T-helper 1 cell (primary cell): ENCODE results near the gene TTC39B.
A peak's percentile ranks its signal among the peaks of the same experiment; 100 is the strongest.

ENCODE experiments used
- DNase-seq, 5 donors: peaks; one replicate each; pipeline ENCODE4 v3.0.0-alpha.2; 2012 to 2020

Gene TTC39B

DNA sequence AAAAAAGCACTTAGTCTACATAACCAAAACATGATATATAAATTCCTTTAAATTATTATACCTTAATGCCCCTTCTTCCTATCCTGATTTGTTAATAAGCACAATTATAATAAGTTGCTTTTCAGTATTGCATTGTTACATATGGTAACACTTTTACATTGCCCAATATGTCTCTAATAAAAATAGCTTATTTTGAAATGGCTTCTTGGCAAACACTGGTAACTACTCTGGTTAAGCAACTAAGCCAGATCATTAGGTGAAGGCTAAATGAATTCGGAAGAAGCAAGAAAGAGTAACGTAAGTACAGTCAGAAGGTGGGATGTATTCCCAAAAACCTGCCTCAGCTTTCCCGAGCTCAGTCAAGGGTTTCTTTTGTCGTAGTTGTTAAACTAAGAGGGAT, 85.3 kb downstream of the TTC39B start:
- DNase-seq: no peak

- DNase-seq: no peak
These were observed 86.2 kb downstream of the TTC39B start for GRCh38 chr9:15220658-15221318.

DNA sequence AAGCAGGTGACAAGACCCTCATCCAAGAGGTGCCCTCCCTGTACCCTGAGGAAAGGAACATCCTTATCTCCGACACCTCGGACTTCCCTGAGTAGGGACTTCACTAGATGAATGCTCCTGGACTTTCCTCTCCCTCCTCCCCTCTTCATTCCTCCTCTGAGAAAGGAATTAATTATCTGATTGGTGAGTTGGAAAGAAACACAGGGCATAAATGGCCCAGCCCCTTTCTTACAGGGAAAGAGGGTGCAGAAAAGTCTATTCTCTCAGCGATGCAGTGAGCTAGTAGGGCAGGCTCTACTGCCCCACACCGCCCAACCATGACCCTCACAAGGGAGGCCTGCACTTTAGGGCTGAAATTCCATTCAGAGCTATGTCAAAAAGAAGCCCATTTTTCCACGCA, 87.5 kb downstream of the TTC39B start:
- no peak for DNase-seq

DNA sequence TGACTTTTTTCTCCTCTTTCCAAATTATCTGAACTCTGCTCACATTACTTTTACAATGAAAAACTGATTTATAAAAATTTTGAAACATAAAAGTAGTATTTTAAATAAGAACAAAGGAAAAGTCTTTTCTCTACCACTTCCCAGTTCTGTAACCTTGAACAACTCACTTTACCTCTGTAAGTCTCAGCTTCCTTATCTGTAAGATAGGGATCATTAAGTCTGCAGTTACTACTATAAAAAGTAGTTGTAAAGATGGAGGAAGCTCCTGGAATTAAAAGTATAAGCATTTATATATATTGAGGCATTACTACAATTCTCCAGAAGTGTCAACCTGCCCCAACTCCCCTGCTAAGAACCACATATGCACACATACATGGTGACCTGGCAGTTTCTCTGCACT, 88.0 kb downstream of the TTC39B start:
- DNase-seq: no peak

DNA sequence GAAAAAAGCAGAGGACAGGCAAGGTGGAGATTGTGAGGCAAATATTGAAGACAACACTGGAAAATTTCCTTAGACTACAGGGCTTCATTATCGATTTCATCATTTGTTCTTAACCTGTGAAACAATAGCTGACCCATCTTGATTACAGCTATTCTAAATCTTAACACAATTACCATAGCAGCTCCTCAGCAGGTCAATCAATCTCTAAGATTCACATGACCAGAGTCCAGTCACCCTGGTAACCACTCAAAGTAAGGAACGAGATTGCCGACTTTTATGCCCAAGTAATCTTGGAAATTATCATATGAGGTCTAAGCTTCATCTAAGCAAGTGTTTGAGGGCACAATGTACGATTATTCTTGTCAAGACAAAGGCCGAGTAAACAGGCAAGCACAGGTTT, 93.8 kb downstream of the TTC39B start:
- DNase-seq: no peak

DNA sequence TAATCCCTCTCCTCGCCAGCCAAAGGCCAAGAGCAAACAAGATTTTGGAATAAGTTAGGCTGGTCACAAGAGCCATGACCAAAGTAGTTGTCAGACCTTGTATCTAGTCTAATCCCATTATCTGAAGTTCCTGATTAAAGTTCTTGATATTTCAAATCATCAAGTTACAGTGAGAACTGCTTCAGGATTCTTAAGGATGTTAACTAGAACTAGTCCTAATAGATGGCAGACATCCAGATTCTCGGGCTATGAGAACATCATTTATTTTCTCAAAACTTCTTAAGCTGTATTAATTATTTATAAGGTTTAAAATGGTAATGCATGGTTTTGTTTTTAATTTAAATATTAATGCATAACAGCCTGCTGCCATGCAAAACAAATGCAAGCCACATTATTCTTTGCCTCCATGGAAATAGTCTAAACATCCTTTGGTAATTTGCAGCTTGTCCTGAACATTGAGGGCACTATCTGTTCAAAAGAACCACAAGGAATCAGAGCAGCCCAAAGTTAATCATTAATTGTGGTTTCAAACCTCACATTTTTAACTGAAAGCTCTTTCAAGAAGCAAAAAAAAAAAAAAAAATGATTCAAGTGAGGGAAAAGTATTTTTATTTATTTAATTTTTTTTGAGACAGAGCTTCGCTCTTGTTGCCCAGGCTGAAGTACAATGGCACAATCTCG, 95.1 kb downstream of the TTC39B start:
- no peak for DNase-seq

- DNase-seq: peak in 4 of 5 donors; percentile 12 to 62 (median 44)
These were observed 95.7 kb downstream of the TTC39B start for GRCh38 chr9:15211160-15211814.

DNA sequence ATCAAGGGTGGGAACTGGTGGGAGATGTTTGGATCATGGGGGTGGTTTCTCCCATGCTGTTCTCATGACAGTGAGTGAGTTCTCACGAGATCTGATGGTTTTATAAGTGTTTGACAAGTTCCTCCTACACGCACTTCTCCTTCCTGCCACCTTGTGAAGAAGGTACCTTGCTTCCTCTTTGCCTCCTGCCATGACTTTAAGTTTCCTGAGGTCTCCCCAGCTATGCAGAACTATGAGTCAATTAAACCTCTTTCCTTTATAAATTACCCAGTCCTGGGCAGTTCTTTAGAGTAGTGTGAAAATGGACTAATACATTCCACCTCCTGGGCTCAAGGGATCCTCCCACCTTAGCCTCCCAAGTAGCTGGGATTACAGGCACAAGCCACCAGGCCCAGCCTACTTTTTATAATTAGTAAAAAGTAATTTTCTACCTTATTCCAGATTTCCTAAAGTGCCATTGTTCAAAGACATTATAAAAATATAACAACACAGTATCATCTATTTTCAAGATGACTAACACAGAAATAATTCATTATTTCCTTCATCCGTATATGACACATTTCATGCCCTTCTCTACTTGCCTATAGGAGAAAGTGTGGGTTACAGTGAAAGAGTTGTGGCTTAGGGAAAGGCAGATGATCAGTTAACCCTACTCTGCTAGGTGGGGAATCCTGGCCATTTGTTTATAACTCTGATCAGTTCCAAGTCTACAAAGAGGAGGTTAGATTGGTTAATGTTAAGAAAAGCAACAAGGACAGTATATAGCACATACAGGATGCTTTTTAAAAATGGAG, 99.9 kb downstream of the TTC39B start:
- no peak for DNase-seq

DNA sequence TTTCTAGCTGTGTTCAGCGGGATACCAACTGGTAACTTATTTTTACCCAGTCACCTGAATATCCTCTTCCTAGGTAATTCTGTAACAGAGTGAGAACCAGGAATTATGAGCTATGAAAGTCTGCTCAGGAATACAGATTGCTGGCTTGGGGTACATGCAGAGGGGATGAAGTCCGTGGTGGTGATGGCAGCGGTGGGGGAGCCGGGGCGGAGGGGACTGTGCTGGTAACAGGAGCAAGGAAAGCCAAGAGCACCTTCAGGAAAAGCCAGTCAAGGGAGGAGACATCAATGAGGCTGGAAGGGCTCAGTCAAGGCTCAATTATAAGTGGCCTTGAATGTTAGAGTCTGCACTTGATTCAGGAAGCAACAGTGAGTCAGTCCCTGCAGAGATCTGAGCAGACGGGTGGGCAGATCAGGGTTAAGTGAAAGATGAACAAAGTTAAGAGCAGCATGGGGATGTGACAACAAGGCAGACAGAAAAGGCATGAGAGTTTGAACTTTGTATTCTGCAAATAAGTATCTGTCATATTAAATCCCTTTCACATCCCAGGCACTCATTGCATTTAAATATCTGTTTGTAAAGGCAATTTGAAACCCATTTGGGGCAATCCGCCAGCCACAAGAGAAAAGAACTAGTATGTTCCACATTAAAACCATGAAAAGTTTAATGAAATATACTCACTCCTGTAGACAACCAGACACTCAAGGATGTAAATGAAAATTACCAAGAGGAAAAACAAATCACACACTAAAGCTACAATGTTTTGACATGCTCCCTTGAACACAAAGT, 101.2 kb downstream of the TTC39B start:
- DNase-seq: no peak

- DNase-seq: no peak
These were observed 103.4 kb downstream of the TTC39B start for GRCh38 chr9:15203581-15203980.

GRCh38 chr9:15200111-15200510, 106.9 kb downstream of the TTC39B start:
- DNase-seq: no peak

DNA sequence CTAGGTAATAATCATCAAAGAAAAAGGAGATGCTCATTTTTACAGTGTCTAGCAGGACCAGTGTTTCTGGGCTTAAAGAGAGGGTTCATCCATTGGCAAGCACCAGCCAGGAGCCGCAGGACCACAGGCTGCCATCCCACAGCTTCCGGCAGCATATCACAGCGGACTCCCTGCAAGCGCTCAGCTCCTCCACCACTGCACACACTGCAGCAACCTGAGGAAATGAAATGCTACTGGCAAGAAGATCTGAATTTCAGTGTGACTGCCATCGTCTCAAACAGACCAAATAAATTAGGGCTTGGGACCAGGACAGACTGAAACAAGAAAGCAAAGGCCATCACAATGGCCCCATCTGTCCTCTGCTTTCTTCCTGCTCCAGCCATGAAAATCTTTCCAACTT, 114.2 kb downstream of the TTC39B start:
- DNase-seq: no peak

- DNase-seq: peak in 1 of 5 donors; percentile 23
These were observed 115.6 kb downstream of the TTC39B start for GRCh38 chr9:15191378-15191777.

DNA sequence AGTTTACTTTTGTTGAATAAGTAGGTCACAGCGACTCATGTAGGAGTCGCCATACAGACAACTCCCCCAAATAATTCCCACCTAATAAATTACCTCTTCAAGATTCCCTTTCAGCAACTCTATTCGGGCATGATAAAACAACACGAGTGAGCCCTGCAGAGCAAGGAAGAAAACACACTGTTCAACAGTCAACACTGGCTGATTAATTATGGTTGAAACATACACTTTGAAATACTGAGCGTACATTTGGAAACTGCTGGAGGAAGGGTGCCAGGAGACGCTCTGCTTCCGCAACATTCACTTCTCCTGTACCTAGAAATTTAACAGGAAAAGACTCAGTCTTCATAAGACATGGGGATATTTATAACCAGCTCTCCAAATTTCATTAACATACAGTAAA, 117.5 kb downstream of the TTC39B start:
- DNase-seq: no peak

DNA sequence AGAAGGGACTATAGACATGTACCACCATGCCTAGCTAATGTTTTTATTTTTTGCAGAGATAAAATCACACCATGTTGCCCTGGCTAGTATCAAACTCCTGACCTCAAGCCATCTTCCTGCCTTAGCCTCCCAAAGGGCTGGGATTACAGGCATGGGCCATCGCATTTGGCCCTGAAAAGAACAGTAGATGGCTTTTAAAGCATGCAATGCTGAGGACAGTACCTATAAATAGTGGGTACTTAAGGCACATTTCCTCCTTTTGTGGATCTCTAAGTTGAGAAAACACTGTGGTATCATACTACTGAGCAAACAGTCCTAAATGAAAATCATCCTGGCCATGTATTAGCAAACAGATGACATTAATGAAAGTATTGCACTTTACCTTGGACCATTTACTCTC, 119.4 kb downstream of the TTC39B start:
- no peak for DNase-seq

DNA sequence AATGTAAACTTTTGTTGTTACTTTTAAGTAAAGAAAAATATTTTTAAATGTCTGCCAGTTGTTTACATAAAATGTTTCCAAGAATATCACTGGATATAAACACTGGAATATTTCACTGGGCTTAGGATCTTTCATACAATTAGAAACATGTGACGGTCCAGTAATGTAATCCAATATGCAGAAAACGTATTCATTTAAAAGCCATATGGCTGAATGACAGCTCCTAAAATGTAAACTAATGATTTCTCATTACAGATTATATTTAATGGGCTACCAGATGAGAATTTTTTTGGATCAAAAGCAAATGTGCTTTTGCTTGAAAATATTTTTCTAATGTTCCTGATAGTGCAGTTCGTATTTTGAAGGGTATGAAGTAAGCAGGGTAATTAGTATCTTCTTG, 124.3 kb downstream of the TTC39B start:
- DNase-seq: no peak

DNA sequence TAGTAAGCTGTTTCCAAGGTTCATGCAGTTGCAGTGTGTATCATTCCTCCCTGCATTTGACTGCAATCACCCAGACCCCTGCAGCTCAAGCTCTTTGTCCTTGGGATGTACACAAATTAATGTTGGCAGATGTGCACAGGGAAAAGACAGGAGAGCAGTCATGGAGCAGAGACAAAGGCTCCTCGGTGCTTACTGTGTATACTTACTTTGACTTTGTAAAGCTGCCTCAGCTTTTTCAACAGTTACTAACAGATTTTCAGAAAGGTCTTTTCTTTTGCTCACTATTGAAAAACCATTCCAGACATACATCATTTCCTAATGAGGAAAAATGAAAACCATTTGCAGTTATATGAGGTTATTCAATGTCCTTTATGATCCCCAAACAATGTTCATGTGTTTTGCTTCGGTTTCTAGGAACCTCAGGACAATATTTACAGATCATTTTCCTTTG, 124.9 kb downstream of the TTC39B start:
- DNase-seq: no peak

- DNase-seq: no peak
These were observed 126.9 kb downstream of the TTC39B start for GRCh38 chr9:15180124-15180523.

GRCh38 chr9:15178631-15179030, 128.4 kb downstream of the TTC39B start:
- DNase-seq: no peak

DNA sequence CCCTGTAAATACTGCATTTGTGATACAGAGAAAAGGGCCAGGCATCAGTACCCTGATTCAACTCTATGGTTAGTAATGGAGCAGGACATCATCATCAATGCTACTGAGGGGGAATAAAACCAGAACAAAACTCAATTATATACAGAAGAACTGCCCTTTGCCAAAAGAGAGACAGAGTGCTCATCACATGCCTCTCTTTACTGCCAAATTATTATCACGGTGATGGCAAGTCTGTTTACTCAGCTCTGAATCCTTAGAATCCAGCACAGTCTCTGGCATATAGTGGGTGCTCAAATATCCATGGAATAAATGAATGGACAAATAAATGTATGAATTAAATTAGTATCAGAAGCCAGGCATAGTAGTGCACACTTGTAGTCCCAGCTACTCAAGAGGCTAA, 130.2 kb downstream of the TTC39B start:
- no peak for DNase-seq

DNA sequence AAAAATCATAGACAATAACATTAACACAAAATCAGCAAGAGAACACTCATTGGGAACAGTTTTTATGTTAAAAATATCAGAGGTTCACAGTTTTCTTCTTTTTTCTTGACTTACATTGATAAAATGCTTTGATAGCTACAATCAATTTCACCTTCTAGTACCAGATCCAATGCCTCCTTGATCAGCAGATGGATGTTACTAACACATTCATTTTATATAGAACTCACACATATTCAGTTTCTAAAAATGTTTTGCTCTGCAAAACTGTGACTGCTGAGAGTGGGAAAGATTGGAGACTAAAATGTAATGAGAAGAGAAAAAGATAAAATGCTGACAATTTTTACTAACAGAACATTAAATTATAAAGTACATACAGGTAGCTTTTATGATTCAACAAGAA, 143.1 kb downstream of the TTC39B start:
- DNase-seq: no peak

GRCh38 chr9:15161753-15162152, 145.3 kb downstream of the TTC39B start:
- no peak for DNase-seq
